Measurements from ENCODE around the gene GCSAM.

- TF ChIP-seq CTCF (conservative IDR thresholded peaks at IDR 0.05; ENCODE audit: low read depth in 2 of 2) (no peak), EZH2 (IDR thresholded peaks at IDR 0.05; ENCODE audit: low read depth, unreplicated experiment) (no peak), STAT1 (IDR thresholded peaks at IDR 0.05; ENCODE audit: unreplicated experiment) (no peak), POLR2AphosphoS5 (IDR thresholded peaks at IDR 0.05; ENCODE audit: low read depth) (no peak), EZH2phosphoT487 (IDR thresholded peaks at IDR 0.05; ENCODE audit: unreplicated experiment) (no peak)
Measured at GRCh38 chr3:112128843-112129727, 4.0 kb downstream of the GCSAM start.

Measured in GM23338 (cell line).